Measurements from ENCODE around the gene IL10RB.

The IL10RB gene

GRCh38 chr21:33289199-33289819 is 23.1 kb downstream of the IL10RB start:
- Histone ChIP-seq H3K9me3 (no peaks in the 10 kb centered on the region), H3K4me3 (ENCODE audit: low read depth, low read length) (no peak overlapping the region), H3K27me3 (no peaks in the 10 kb centered on the region), H3K36me3 (no peaks in the 10 kb centered on the region), H3K4me1 (no peaks in the 10 kb centered on the region; the same call in 1 of the 2 replicates)
- TF ChIP-seq CTCF (IDR thresholded peaks at IDR 0.05; ENCODE audit: low read depth, low read length): no peak
- no peak for DNase-seq

- DNase-seq: no peak
- Histone ChIP-seq H3K4me1 (no peaks in the 10 kb centered on the region; the same call in 1 of the 2 replicates), H3K36me3 (no peaks in the 10 kb centered on the region), H3K9me3 (no peaks in the 10 kb centered on the region), H3K27me3 (no peaks in the 10 kb centered on the region), H3K4me3 (ENCODE audit: low read depth, low read length) (no peak overlapping the region)
- TF ChIP-seq CTCF (IDR thresholded peaks at IDR 0.05; ENCODE audit: low read depth, low read length): no peak
These were observed 24.3 kb downstream of the IL10RB start for GRCh38 chr21:33290441-33290840.

GRCh38 chr21:33291686-33292085 is 25.5 kb downstream of the IL10RB start:
- Histone ChIP-seq H3K4me3 (ENCODE audit: low read depth, low read length) (no peak overlapping the region), H3K4me1 (no peaks in the 10 kb centered on the region; the same call in 1 of the 2 replicates), H3K36me3 (no peaks in the 10 kb centered on the region), H3K9me3 (no peaks in the 10 kb centered on the region), H3K27me3 (no peaks in the 10 kb centered on the region)
- no peak for DNase-seq
- no peak for TF ChIP-seq CTCF (IDR thresholded peaks at IDR 0.05; ENCODE audit: low read depth, low read length)

- Histone ChIP-seq H3K4me1 (no peaks in the 10 kb centered on the region), H3K9me3 (no peaks in the 10 kb centered on the region), H3K4me3 (ENCODE audit: low read depth, low read length) (no peak overlapping the region), H3K36me3 (no peaks in the 10 kb centered on the region), H3K27me3 (no peaks in the 10 kb centered on the region)
- no peak for DNase-seq
- no peak for TF ChIP-seq CTCF (IDR thresholded peaks at IDR 0.05; ENCODE audit: low read depth, low read length)
These were observed 26.6 kb downstream of the IL10RB start for GRCh38 chr21:33292724-33293123.

- no peak for TF ChIP-seq CTCF (IDR thresholded peaks at IDR 0.05; ENCODE audit: low read depth, low read length)
- no peaks in the 10 kb centered on the region for H3K36me3 ChIP-seq
- H3K4me3 ChIP-seq (ENCODE audit: low read depth, low read length): no peak overlapping the region
- H3K4me1 ChIP-seq: no peaks in the 10 kb centered on the region
- no peaks in the 10 kb centered on the region for H3K9me3 ChIP-seq
- DNase-seq: no peak
- no peaks in the 10 kb centered on the region for H3K27me3 ChIP-seq
These were observed 27.0 kb downstream of the IL10RB start for GRCh38 chr21:33293136-33293535.

GRCh38 chr21:33293811-33294216 is 27.6 kb downstream of the IL10RB start:
- Histone ChIP-seq H3K4me1 (no peaks in the 10 kb centered on the region), H3K36me3 (no peaks in the 10 kb centered on the region), H3K9me3 (no peaks in the 10 kb centered on the region), H3K4me3 (ENCODE audit: low read depth, low read length) (no peak overlapping the region), H3K27me3 (no peaks in the 10 kb centered on the region)
- TF ChIP-seq CTCF (IDR thresholded peaks at IDR 0.05; ENCODE audit: low read depth, low read length): no peak
- no peak for DNase-seq
